ENCODE data around the gene LIPA. TPM values are rescaled to one million over a fixed set of nuclear protein-coding genes. Genes with fewer than 3 reads are reported as not detected.
A peak's percentile ranks its signal among the peaks of the same experiment; 100 is the strongest.

LIPA gene
- total RNA-seq, 1 donor from 2014 or later = 27.7 TPM

GRCh38 chr10:89228146-89228545, 23.4 kb downstream of the LIPA start:
- no peaks in the 10 kb centered on the region for H3K4me1 ChIP-seq
- H3K36me3 ChIP-seq = peaks cover 0 to 11% of the 10 kb centered on the region in 2 donors
- no peak for TF ChIP-seq POLR2AphosphoS5 (IDR thresholded peaks at IDR 0.05; ENCODE audit: insufficient read depth in 1 of 2, low read depth in 1 of 2)
- no peak for TF ChIP-seq CTCF (IDR thresholded peaks at IDR 0.05)
- no peak for TF ChIP-seq POLR2A (IDR thresholded peaks at IDR 0.05)
- no peak overlapping the region for H3K4me3 ChIP-seq
- H3K9me3 ChIP-seq = no peaks in the 10 kb centered on the region
- intact Hi-C loops (cut with DNase I) = no loop called here
- DNase-seq (ENCODE audit: extremely low spot score in 2 of 2) = no peak
- H3K27ac ChIP-seq = no peak overlapping the region
- H3K27me3 ChIP-seq = no peaks in the 10 kb centered on the region

DNA sequence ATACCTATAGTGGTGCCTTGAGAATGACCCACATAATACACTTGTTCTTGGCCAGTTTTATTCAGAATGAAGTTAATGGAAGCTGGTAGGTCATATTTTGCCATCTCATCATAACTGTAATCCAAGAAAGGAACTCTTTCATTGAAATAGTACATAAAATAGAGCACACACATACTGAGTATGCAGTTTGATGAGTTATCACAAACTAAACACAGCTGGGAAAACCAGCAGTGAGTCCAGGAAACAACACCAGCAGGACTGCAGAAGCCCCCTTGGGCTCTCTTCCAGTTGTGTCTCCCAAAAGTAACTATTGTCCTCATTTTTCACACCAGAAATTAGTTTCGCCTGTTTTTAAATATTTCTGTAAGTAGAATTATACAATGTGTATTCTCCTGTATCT, 24.7 kb downstream of the LIPA start:
- H3K27ac ChIP-seq = no peak overlapping the region
- no peak for DNase-seq (ENCODE audit: extremely low spot score in 2 of 2)
- TF ChIP-seq POLR2A (IDR thresholded peaks at IDR 0.05) (no peak), CTCF (IDR thresholded peaks at IDR 0.05) (no peak), POLR2AphosphoS5 (IDR thresholded peaks at IDR 0.05; ENCODE audit: insufficient read depth in 1 of 2, low read depth in 1 of 2) (no peak)
- peaks cover 5% of the 10 kb centered on the region for H3K4me1 ChIP-seq
- intact Hi-C loops (cut with DNase I) = no loop called here
- H3K36me3 ChIP-seq = peaks cover 0 to 11% of the 10 kb centered on the region in 2 donors
- no peaks in the 10 kb centered on the region for H3K27me3 ChIP-seq
- no peak overlapping the region for H3K4me3 ChIP-seq
- no peaks in the 10 kb centered on the region for H3K9me3 ChIP-seq

- H3K36me3 ChIP-seq = peaks cover 0 to 11% of the 10 kb centered on the region in 2 donors
- no peak overlapping the region for H3K4me3 ChIP-seq
- TF ChIP-seq POLR2A (IDR thresholded peaks at IDR 0.05) = no peak
- no peak for TF ChIP-seq CTCF (IDR thresholded peaks at IDR 0.05)
- TF ChIP-seq POLR2AphosphoS5 (IDR thresholded peaks at IDR 0.05; ENCODE audit: insufficient read depth in 1 of 2, low read depth in 1 of 2) = no peak
- H3K9me3 ChIP-seq = no peaks in the 10 kb centered on the region
- DNase-seq (ENCODE audit: extremely low spot score in 2 of 2) = no peak
- no peaks in the 10 kb centered on the region for H3K27me3 ChIP-seq
- H3K27ac ChIP-seq = peak overlapping the region; percentile 1
- H3K4me1 ChIP-seq = peaks cover 23% of the 10 kb centered on the region
- intact Hi-C loops (cut with DNase I) = no loop called here
Observed at GRCh38 chr10:89224739-89225443, 26.7 kb downstream of the LIPA start.

DNA sequence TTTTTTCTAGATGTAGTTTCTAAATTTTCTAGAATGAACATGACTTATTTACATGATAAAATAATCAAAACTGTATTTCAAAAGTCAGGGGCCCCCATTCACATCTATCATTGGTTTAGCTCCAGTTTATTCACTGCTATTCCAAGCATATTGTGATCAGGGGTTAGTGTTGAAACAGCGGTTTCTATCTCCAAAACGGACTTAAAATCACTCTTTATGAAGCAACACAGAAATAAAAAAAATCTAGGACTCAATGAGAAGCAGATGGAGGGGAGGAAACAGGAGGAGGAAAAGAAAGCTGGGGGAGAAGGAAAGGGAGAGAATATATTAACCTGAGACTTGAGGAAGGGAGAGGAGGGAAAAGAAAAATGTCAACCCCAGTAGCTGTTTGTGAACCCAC, 29.7 kb downstream of the LIPA start:
- H3K36me3 ChIP-seq = no peaks in the 10 kb centered on the region
- H3K4me1 ChIP-seq = peaks cover 29% of the 10 kb centered on the region
- peak overlapping the region; percentile 18 for H3K27ac ChIP-seq
- no peak overlapping the region for H3K4me3 ChIP-seq
- TF ChIP-seq CTCF (IDR thresholded peaks at IDR 0.05) = no peak
- TF ChIP-seq POLR2A (IDR thresholded peaks at IDR 0.05) = no peak
- no peak for TF ChIP-seq POLR2AphosphoS5 (IDR thresholded peaks at IDR 0.05; ENCODE audit: insufficient read depth in 1 of 2, low read depth in 1 of 2)
- no peaks in the 10 kb centered on the region for H3K9me3 ChIP-seq
- no peaks in the 10 kb centered on the region for H3K27me3 ChIP-seq
- no peak for DNase-seq (ENCODE audit: extremely low spot score in 2 of 2)
- intact Hi-C loops (cut with DNase I) = no loop called here

DNA sequence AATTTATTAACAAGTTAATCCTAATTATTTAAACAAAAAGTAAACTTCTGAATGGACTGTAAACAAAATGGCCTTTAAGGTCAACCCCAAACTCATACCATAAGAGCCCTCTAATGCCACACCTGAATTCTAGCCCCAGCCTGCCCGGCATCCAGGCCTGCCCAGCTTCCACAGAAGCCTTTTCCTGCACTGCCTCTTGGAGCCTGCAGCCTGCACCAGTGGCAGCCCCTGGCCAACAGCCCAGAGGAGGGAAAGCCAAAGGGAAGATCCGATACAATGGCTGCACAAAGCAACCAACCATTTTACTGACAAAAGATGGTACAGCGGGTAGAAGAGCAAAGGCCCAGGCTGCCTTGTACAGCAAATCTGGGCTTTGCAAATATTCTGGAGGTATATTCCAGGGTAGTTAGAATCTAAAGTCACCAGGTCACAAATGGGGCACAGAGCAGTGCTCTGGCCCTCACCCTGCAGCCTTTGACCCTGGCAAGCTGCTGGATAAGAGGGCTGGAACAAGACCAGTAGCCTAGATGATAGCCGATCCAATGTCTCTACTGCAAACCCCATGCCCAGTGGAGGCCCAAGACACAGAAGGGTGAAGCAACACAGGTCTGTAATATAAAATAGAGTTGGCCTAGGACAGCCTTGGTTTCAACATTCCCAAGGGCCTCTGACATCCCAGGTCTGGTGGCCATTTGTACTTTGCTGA, 31.9 kb downstream of the LIPA start:
- Histone ChIP-seq H3K27ac (peak overlapping the region; percentile 15), H3K9me3 (no peaks in the 10 kb centered on the region), H3K36me3 (peaks cover 0 to 6% of the 10 kb centered on the region in 2 donors), H3K27me3 (no peaks in the 10 kb centered on the region), H3K4me3 (no peak overlapping the region), H3K4me1 (peaks cover 29% of the 10 kb centered on the region)
- TF ChIP-seq POLR2A (IDR thresholded peaks at IDR 0.05) = no peak
- TF ChIP-seq CTCF (IDR thresholded peaks at IDR 0.05) = no peak
- no peak for TF ChIP-seq POLR2AphosphoS5 (IDR thresholded peaks at IDR 0.05; ENCODE audit: insufficient read depth in 1 of 2, low read depth in 1 of 2)
- intact Hi-C loops (cut with DNase I) = loop anchor here (10.0 kb wide), 1 partner anchor 385 kb away; no protein-coding TSS in a partner anchor
- no peak for DNase-seq (ENCODE audit: extremely low spot score in 2 of 2)

All from vagina (tissue), 2 donors.